Astrocyte of the spinal cord (primary cell): Measurements from ENCODE around the gene TOM1L2.

Experiments
- DNase-seq: peaks from one replicate; pipeline ENCODE4 v3.0.0; 2011; ENCODE audit warnings: low read depth, low spot score
- H3K4me3 ChIP-seq: 2 replicates; pipeline ENCODE4 v1.5.1; 2011; ENCODE audit warnings: low read depth, mild to moderate bottlenecking, low read length, moderate library complexity
- in situ Hi-C: cut with HindIII; loops from 2 replicates; pipeline ENCODE4 v1.10.0; 2017; ENCODE audit warnings: low sequenced_read_pairs
- TF ChIP-seq, protein P1 (sequence below): IDR thresholded peaks from 2 replicates; pipeline ENCODE4 v1.5.1; 2012; ENCODE audit warnings: low read depth, mild to moderate bottlenecking, low read length, inconsistent platforms

TOM1L2 gene

GRCh38 chr17:17886226-17886625, 86.0 kb downstream of the TOM1L2 start:
- DNase-seq, result no peak
- in situ Hi-C loops, result no loop called here
- TF ChIP-seq, protein P1, sequence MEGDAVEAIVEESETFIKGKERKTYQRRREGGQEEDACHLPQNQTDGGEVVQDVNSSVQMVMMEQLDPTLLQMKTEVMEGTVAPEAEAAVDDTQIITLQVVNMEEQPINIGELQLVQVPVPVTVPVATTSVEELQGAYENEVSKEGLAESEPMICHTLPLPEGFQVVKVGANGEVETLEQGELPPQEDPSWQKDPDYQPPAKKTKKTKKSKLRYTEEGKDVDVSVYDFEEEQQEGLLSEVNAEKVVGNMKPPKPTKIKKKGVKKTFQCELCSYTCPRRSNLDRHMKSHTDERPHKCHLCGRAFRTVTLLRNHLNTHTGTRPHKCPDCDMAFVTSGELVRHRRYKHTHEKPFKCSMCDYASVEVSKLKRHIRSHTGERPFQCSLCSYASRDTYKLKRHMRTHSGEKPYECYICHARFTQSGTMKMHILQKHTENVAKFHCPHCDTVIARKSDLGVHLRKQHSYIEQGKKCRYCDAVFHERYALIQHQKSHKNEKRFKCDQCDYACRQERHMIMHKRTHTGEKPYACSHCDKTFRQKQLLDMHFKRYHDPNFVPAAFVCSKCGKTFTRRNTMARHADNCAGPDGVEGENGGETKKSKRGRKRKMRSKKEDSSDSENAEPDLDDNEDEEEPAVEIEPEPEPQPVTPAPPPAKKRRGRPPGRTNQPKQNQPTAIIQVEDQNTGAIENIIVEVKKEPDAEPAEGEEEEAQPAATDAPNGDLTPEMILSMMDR, result no peak
- H3K4me3 ChIP-seq, result no peak overlapping the region

DNA sequence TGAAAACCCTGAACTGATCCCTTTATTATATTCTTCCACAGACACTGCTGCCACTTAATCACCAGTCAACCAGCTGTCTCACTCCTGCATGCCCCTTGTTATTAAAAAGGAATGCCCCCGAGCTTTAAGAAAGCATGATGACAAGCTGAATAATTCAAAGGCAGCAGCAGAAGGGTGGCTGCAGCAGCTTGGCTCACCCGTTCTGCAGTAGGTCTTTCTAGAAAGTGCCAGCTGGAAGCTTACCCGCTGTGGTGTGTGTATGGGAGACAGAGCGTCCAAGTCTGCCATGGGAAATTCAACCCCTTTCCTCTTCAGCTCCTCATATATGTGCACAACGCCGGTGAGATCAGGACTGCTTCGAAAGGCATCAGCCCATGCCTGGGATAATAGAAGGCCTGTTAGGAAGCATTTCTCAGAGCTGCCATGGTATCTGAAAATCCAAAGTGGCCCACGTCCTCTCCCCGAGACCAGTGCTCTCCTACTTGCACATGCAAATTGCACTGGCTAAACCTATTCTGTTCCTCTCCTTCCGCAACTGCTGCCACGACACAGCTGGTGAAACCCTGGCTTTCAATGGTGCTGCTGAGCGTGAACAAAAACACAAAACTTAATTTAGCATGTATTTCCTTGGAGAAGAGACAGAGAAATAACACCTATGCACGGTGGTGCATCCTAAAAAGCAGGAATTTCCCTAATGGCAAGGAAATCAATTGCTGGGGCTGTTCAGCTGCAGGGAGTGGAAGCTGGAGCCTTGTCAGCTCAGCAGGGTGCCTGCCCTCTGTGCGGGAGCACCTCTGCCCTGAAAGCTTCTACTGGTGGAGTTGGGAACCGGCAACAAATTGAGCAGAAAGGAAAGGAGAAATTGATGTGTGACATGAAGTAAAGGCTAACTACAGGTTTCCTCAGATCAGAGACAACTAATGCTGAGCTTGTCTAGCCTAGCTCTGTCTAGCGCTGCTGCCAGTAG, 87.5 kb downstream of the TOM1L2 start:
- in situ Hi-C loops, result no loop called here
- H3K4me3 ChIP-seq, result no peak overlapping the region
- TF ChIP-seq, protein P1, result no peak
- DNase-seq, result no peak

GRCh38 chr17:17883801-17884200, 88.4 kb downstream of the TOM1L2 start:
- DNase-seq, result no peak
- in situ Hi-C loops, result no loop called here
- no peak overlapping the region for H3K4me3 ChIP-seq
- TF ChIP-seq, protein P1, result no peak

DNA sequence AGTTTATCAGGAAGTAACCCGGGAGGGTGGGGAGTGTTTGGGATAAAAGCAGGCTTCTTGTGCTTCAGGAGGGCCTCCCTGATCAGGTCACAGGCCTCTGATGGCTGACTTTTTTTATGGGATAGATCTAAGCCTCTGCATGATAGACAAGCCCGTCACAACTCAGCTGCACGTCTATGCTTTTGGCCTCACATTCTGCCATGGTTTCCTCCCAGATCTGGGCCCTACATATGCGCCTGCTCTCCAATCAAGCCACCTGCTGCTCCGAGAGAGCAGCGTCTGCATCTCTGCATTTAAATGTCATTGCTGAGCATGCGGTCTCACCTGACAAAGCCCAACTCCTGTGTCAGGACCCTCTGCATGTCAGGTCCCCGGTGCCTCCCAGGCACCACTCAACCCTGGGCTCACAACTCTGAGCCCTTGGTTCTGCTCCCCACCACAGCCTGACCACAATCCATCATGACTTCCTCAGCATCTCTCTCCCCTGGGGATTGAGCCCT, 90.1 kb downstream of the TOM1L2 start:
- H3K4me3 ChIP-seq, result no peak overlapping the region
- in situ Hi-C loops, result no loop called here
- TF ChIP-seq, protein P1, result no peak
- no peak for DNase-seq

GRCh38 chr17:17880577-17881196, 91.5 kb downstream of the TOM1L2 start:
- in situ Hi-C loops, result no loop called here
- H3K4me3 ChIP-seq, result no peak overlapping the region
- DNase-seq, result no peak
- TF ChIP-seq, protein P1, result no peak

DNA sequence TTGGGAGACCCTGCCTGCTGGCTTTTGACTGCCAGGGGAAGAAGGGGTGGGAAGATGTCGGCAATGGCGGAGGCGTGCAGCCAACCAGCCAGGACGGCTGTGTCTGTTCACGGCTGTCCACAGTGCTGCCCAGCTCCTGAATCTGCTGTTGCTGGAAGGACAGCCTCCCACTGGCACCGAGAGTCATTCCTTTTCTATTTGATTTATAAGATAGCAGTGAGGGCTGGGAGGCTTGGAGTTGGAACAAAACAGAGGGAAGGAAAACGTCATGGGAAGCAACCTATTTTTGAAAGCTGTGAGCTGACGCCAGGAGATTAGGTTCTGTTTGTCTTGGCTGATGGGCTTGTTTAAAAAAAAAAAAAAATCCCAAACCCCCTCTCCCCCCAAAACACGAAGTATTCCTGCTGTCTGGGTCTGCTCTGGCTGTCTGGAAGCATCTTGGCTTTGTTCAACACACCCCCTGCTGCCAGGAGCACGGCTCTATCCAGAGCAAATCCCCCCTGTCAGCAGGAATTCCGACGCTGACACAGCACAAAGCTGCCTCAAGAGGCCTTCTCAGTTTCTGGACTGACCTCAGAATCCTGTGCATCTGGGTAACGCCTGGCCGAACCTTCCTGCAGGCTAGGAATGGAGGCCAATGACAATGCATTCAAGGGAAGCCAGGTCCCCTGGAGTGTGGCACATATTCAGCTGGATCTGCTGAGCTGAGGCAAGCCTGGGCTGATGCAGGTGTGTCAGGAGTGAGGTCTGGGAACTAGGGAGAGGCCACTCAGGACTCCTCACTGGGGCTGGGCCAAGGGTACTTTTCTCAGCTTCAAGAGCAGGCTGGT, 94.5 kb downstream of the TOM1L2 start:
- peak; percentile 97 for DNase-seq
- no peak overlapping the region for H3K4me3 ChIP-seq
- in situ Hi-C loops, result no loop called here
- TF ChIP-seq, protein P1, result no peak
